GM19395 (cell line): ENCODE data around the gene SAPCD2.
"Not testable (repeated sequence)": the region's sequence is repeated elsewhere in the genome, so short reads cannot be mapped to it uniquely, and the experiment has no call there.

Experiments used
- ATAC-seq: cut with Tn5 transposase; IDR thresholded peaks from one replicate; pipeline ENCODE4 v1.9.1; 2021; ENCODE audit warnings: mild to moderate bottlenecking, moderate library complexity; ENCODE audit not compliant: unreplicated experiment

The SAPCD2 gene, protein sequence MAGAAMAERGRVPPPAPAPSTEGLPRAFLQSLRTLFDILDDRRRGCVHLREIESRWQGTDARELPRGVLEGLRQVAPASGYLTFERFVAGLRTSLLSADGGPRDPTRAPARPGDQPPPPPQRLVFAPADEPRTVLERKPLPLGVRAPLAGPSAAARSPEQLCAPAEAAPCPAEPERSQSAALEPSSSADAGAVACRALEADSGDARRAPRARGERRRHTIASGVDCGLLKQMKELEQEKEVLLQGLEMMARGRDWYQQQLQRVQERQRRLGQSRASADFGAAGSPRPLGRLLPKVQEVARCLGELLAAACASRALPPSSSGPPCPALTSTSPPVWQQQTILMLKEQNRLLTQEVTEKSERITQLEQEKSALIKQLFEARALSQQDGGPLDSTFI

DNA sequence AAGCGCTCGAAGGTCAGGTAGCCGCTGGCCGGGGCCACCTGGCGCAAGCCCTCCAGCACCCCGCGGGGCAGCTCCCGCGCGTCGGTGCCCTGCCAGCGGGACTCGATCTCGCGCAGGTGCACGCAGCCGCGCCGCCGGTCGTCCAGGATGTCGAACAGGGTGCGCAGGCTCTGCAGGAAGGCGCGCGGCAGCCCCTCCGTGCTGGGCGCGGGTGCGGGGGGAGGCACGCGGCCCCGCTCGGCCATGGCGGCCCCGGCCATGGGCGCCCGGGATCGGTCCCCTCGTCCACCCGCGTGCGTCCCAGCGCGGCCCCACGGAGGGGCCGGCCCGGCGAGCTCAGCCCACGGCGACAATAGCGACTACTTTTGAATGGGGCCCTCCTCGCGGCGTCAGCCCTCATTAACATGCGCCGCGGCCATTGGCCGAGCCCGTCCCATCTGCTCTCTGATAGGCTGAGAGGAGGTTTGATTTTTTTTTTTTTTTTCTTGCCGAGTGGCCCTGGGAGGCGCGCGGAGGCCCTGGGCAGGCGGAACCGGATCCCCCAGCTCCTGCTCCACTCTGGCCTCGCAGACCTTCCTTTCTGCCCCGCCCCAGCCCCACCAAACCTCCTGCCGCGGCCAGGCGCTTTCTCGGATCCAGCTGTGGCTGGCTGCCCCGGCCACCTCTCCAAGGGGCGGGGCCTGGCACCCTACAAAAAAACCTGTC, at the start of gene SAPCD2:
Gene SAPCD2 (minus strand): TSS at position 357 of the 705 bp plus-strand sequence. CDS start 97 bp downstream, at position 260.
- peak; percentile 80 for ATAC-seq

DNA sequence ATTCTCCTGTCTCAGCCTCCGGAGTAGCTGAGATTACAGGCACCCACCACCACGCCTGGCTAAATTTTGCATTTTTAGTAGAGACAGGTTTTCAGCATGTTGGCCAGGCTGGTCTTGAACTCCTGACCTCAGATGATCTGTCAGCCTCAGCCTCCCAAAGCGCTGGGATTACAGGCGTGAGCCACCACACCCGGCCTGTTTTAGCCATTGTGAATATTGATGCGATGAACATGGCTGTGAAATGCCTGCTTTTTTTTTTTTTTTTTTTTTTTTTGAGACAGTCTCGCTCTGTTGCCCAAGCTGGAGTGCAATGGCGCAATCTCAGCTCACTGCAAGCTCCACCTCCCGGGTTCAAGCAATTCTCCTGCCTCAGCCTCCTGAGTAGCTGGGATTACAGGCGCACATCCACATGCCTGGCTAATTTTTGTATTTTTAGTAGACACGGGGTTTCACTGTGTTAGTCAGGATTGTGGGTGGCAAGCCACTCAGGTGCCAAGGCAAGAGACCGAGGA, 47.8 kb upstream of the SAPCD2 start:
- ATAC-seq: not testable (repeated sequence)

DNA sequence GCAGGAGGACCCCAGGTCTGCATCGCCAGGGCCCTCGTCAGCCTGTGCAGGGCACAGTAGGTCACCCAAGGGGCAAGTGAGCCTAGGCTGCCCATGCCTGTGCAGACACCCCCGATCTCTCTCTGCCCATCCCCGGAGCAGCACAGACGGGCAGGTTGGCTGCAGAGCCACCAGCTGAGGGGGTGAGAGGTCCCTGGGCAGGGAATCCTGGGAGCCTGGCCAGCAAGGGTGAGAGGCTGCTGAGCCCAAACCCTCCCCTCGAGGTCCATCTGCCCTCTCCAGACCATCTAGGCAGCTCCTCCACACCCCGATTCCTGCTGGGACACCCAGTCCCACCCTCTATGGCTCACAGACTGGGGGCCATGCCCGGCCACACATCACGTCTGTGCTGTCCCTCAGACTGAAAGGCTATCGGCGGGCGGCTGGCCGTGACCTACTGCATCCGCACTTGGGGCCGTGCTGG, 46.9 kb upstream of the SAPCD2 start:
- no peak for ATAC-seq

DNA sequence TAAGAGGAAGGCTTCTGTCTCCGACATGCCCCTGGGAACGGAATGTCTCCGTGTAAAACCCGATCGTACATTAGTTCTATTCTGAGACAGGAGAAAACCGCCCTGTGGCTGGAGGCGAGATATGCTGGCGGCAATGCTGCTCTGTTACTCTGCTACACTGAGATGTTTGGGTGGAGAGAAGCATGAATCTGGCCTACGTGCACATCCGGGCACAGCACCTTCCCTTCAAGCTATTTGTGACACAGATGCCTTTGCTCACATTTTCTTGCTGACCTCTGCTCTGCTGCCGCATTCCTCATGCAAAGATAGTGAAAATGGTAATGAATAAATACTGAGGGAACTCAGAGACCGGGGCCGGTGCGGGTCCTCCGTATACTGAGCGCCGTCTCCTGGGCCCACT, 46.4 kb upstream of the SAPCD2 start:
- no peak for ATAC-seq

DNA sequence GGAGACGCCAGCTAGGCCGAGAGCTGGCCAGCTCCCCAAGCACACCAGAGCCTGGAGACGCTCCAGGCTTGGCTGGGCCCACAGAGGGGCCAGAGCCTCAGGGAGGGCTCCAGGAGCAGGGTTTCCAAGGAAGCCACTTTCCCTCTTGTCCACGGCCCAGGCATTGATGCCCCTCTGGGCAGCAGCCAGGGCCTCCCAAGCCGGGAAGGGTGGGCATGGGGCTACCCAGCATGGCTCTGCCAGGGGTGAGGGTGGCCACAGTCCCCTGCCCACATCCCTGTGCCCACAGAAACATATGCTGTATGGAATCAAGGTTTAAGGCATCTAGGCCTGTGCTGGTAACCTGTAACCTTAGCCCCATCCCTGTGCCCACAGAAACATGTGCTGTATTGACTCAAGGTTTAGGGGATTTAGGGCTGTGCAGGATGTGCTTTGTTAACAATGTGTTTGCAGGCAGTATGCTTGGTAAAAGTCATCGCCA, 45.7 kb upstream of the SAPCD2 start:
- no peak for ATAC-seq

DNA sequence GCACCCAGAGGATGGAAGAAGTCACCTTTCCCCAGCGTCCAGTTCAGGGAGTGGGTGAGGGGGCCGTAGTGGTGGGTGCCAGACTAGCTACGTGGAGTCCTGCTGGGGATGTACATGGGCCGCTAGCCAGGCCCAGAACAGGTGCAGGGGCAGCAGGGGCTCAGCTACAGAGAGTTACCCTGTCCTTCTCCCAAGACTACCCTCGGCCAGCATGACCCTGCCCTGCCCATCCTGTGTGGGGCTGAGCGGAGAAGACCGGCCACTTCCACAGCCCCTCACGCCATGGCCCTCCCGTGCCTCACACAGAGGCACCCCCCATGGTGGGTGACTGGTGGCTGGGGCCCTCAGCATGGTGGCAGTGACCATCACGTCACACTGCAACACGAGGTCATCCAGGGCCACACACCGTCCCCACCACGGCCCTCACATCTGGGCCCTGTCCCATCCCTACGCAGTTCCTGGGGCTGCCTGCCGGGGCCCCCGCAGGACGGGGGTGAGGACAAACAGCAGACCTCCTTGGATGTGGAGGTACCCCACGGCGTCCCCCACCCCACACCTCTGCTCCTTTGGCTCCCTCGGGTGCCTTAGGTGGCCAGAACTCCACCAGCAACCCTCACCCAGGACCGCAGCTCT, 45.2 kb upstream of the SAPCD2 start:
- no peak for ATAC-seq

DNA sequence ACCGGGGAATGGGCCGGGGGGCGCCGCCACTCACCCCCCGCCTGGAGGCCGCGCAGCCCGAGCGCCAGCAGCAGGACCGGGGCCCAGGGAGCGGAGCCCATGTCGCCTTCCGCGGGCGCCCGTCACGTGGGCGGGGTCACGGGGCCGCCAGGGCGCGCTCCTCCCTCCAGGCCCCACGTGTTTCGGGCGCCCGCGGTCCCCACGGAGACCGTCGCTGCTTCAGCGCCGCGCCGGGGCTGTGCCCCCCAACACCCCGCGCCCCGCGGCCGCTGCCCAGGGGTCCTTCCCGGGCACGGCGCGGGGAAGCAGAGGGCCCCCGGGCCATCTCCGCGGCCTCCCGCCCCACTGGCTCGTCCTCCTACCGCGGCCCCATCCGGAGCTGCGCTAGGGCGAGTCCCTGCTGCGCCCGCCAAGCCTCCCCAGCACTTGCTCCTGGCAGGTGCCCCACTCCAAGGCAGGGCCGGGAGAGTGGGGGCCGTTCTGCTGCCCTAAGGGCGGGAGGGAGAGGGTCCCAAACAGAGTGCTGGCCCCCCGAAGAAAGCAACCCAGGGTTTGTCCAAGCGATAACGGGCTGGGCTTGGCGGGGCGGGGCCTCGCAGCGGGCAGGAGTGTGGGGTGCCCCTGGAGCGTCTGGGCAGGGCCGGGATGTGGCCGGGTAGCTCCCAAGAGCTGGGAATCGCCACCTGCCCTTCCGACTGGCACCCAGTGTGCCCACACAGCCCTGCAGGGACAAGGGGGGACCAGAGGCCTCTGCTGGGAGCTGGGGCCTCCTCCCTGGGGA, 44.4 kb upstream of the SAPCD2 start, which contains the start of gene DPP7:
Gene DPP7 (minus strand): TSS at position 121 of the 781 bp plus-strand sequence. CDS start 20 bp downstream, at position 101.
- ATAC-seq: peak; percentile 59

DNA sequence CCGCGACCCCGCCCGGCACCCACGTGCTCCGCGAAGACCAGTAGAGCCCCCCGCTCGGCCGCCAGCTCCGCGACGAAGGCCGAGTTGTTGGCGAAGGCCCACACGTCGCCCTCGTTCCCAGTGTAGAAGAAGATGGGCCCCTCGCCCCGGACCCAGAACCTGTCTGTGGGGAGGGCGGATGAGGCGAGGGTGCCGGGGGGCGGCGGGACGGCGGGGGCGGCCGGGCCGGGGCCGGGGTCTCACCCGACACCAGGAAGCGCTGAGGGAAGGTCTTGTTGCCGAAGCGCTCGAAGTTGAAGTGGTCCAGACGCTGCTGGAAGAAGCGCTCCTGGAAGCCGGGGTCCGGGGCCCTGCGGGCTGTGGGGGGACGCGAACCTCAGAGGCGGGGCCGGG, 43.9 kb upstream of the SAPCD2 start:
- ATAC-seq: peak; percentile 16

DNA sequence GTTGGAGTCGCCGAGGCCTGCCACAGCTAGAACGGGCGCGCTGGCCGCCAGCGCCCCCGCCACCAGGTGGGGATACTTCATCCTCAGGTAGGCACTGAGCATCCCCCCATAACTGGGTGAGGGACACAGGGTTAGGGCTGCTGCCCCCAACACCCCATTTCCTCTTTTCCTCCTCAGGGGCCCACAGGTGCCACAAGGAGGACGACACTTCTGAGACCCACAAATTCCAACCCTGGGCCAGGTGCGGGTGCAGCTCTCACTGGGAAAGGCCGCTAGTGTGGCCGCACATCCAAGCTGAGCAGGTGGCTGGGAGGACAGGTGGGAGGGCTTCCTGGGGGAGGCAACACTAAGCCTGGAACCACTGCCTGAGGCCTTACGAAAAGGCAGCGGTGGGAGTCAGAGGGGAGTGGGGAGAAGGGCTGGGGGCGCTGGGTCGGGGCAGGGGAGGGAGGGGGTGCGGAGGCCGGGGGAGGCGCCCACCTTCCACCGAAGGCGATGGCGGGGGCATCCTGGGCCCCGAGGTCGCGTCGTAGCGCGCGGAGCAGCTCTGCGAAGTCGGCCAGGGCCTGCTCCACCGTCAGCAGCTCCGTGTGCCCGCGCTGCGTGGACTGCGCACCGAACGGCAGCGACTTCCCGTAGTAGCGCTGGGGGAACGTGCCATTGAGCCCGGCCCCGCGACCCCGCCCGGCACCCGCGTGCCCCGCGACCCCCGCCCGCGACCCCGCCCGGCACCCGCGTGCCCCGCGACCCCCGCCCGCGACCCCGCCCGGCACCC, 43.2 kb upstream of the SAPCD2 start:
- no peak for ATAC-seq

DNA sequence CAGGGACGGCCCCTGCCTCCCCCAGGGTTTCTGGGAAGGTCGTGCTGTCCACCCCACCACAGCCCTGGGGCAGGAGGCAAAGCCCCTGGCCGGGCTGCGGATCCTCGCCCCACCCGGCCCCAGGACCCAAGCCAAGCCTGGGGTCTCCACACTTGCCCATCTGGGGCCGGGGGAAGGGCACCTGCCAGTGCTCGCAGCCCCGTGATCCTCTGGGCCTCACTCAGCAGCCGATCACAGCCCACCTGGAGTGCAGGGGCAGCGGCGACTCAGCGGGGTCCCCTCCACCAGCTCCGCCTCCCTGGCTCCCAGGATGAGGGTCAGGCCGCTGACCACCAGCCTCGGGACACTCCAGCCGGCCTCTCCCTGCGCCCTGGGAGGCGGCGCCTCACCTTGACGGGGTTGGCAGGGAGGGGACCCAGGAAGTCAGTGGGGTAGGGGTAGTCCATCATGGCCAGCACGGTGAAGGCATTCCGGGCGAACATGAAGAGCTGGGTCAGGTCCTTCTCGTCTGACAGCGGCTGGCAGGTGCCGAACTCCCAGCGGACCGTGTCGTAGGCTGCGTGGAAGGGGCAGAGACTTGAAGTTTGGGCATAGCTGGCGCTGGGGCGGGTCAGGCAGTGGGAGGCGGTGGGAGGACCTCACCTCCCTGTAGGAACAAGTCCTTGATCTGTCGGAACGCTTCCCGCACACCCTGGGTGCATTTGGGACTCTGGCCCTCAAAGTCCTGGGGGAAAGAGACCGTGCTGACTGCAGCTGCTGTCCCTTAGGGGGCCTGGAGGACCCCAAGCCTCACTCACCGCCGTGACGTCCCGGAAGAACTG, 42.4 kb upstream of the SAPCD2 start:
- ATAC-seq: no peak

DNA sequence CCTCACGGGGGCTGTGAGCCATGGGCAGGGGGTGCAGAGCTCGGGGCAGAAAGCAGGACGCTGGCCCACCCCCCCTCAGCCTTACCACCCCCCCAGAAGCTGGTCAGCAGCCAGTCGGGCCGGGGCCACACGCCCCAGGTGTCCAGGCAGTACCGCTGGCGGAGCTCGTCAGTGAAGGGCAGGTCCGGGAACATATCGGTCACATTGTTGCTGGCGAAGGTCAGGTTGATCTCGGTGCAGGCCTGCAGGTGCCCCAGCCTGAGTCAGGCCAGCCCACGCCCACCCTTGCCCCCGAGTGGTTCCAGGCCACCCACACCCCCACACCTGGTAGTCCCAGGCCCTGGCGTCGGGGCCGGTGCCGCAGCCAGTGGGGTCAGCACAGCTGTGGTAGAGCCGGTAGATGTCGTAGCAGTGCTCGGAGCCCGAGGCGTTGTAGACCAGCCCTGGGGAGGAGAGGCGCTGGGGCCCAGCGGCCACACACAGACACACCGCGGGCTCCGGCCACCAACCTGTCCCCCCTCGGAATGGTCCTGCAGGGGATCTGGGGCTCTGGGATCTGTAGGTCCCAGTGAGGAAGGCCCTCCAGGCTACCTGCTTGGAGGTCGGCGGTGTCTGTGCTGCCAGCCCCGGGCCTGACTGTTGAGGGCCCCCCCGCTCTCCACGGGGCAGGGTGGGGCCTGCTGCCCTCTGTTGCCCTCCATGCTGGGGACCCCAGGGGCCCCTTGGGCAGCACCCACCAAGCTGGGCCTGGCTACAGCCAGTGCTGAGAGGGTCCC, 41.6 kb upstream of the SAPCD2 start:
- no peak for ATAC-seq

DNA sequence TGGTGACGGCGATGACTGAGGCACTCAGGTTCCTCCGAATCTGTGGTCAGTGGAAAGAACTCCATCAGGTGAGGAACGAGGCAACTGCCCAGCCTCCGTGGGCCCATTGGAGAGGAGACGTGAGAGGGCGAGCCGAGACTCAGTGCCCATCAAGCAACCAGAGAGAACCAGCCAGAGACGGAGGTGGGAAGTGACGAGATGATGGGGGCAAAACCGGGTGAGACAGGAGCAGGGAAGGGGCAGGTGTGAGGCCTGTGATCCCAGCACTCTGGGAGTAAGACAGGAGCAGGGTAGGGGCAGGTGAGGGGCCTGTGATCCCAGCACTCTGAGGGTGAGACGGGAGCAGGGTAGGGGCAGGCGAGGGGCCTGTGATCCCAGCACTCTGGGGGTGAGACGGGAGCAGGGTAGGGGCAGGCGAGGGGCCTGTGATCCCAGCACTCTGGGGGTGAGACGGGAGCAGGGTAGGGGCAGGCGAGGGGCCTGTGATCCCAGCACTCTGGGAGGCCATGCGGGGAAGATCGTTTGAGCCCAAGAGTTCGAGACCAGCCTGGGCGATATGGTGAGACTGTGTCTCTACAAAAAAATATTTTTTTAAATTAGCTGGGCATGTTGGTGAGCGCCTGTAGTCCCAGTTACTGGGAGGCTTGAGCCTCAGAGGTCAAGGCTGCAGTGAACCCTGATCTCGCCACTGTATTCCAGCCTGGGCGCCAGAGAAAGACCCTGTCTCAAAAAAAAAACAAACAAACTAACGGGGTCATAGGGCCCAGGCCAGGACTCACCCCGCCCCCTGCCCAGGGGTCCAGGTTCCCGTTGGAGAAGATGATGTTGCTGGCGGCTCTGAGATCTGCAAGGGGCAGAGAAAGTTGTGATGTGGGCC, 40.8 kb upstream of the SAPCD2 start:
- no peak for ATAC-seq

DNA sequence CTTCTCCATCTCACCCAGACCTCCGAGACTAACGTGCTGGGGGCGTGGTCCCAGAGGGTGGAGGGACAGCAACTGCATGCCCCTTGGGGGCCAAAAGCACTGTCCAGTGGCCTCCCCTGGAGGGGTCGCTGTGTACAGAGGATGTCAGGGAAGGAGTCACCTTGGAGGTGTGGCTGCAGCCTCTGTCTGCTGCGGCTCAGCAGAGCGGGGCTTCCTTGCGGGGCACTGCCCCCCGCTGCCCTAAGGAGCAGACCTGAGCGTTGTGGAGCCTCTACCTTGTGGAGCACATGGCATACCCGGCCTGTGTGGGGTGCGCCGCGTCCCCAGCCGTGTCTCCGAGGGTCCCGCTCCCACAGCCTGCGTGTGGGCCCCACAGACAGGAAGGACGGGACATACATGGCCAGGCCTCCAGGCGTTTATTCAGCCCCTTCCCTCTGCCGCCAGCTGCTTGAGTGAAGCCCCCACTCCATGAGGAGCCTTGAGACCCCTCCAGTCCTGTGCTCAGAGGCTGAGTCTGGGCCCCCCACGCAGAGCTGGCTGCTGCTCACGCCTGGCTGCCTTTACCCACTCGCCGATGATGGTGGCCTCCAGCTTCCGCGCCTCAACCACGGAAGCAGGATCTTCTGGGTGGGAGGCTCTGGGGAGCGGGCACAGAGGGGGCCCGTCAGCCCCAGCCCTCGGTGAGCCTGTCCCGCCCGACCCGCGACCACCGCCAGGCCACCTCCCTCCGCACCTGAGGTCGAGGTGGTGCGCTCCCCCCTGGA, 40.0 kb upstream of the SAPCD2 start:
- ATAC-seq: no peak

DNA sequence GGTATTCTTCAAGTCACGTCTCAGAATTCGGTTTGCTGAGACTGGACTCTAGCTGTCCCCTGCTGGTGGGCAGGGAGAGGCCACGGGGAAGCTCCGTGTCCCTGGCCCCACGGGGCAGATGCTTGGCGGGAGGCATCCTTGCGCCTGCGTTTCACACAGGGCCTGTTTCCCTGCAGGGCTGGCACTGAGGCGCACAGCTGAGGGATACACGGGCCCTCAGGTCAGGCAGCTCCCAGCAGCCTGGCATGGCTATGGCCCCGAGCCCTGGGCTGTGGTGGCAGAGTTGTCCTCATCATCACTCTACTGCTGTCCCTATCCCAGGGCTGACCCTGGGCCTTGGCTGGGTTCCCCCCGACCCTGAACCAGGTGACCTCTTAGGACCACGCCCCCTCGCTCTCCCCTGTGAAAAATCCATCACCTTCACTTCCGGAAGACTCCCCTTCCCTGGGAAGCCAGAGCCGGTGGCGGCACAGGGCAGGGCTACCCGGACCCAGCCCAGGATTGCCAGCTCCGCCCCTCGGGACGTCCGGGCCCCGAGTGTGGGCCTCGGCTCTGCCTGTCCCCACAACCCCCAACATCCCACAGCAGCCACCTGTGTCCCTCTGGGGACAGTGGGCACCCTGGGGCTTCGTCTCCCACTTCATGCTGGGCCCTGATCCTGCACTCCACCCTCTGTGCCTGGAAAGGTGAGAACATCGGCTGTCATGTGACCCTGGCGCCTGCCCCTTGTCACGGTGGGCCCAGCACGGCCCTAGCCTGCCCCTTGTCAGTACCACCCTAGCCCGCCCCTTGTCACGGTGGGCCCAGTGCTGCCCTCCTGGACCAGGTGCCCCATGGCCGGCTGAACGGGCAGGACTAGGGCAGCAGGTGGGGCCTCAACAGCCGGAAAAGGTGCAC, 39.1 kb upstream of the SAPCD2 start:
- ATAC-seq: no peak

DNA sequence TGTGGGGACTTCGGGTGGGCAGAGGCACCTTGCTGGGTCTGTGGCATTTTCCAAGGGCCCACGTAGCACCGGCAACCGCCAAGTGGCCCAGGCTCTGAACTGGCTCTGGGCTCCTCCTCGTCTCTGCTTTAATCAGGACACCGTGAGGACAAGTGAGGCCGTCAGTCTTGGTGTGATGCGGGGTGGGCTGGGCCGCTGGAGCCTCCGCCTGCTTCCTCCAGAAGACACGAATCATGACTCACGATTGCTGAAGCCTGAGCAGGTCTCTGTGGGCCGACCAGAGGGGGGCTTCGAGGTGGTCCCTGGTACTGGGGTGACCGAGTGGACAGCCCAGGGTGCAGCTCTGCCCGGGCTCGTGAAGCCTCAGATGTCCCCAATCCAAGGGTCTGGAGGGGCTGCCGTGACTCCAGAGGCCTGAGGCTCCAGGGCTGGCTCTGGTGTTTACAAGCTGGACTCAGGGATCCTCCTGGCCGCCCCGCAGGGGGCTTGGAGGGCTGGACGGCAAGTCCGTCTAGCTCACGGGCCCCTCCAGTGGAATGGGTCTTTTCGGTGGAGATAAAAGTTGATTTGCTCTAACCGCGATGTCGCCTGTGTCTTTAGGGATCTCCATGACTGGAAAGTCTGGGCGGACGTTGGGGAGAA, 38.4 kb upstream of the SAPCD2 start:
- ATAC-seq: no peak
